Fibroblast of villous mesenchyme (primary cell): ENCODE data around the gene TOLLIP. TPM values are rescaled to one million over a fixed set of nuclear protein-coding genes. Genes with fewer than 3 reads are reported as not detected.
"Not testable (repeated sequence)": the region's sequence is repeated elsewhere in the genome, so short reads cannot be mapped to it uniquely, and the experiment has no call there.

ENCODE experiments used
- DNase-seq: peaks from one replicate; pipeline ENCODE4 v3.0.0-alpha.2; 2010; ENCODE audit warnings: low read depth
- H3K4me3 ChIP-seq: 2 replicates; pipeline ENCODE4 v1.5.1; 2011; ENCODE audit warnings: low read depth, mild to moderate bottlenecking, low read length
- total RNA-seq: library from RNA; depleted of rRNA; stranded (reverse); fragments of >200 nt; gene quantifications from 2 replicates; pipeline ENCODE4 v1.2.3, GENCODE V29; 2012
- TF ChIP-seq, protein P1 (sequence below): IDR thresholded peaks from 2 replicates; pipeline ENCODE4 v1.5.1; 2012; ENCODE audit warnings: low read depth, mild to moderate bottlenecking, low read length; ENCODE audit not compliant: insufficient read depth

Gene TOLLIP
- total RNA-seq: 27.2 and 29.3 TPM in 2 replicates

GRCh38 chr11:1309498-1310317 is at the start of gene TOLLIP:
TOLLIP (minus strand) TSS chr11:1309632; CDS start chr11:1309498, 134 bp downstream.
- DNase-seq: peak; percentile 92
- TF ChIP-seq, protein P1, sequence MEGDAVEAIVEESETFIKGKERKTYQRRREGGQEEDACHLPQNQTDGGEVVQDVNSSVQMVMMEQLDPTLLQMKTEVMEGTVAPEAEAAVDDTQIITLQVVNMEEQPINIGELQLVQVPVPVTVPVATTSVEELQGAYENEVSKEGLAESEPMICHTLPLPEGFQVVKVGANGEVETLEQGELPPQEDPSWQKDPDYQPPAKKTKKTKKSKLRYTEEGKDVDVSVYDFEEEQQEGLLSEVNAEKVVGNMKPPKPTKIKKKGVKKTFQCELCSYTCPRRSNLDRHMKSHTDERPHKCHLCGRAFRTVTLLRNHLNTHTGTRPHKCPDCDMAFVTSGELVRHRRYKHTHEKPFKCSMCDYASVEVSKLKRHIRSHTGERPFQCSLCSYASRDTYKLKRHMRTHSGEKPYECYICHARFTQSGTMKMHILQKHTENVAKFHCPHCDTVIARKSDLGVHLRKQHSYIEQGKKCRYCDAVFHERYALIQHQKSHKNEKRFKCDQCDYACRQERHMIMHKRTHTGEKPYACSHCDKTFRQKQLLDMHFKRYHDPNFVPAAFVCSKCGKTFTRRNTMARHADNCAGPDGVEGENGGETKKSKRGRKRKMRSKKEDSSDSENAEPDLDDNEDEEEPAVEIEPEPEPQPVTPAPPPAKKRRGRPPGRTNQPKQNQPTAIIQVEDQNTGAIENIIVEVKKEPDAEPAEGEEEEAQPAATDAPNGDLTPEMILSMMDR: peak; percentile 16
- peak within 1 kb of the TSS; percentile 75 for H3K4me3 ChIP-seq

- not testable (repeated sequence) for H3K4me3 ChIP-seq, DNase-seq
Observed at GRCh38 chr11:1358931-1359330, 49.5 kb upstream of the TOLLIP start.

- no peak overlapping the region for H3K4me3 ChIP-seq
- peak; percentile 28 for DNase-seq
- TF ChIP-seq, protein P1: no peak
Observed at GRCh38 chr11:1358286-1358685, 48.9 kb upstream of the TOLLIP start.

DNA sequence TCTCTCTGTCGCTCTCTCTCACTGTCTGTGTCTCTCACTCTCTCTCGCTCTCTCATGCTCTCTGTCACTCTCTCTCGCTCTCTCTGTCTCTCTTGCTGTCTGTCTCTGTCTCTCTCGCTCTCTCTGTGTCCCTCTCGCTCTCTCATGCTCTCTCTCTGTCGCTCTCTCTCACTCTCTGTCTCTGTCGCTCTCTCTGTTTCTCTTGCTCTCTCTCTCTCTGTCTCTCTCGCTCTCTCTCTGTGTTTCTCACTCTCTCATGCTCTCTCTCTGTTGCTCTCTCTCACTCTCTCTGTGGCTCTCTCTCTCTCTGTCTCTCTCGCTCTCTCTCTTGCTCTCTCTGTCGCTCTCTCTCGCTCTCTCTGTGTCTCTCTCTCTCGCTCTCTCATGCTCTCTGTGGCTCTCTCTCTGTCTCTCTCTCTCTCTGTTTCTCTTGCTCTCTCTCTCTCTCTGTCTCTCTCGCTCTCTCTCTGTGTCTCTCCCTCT is 47.1 kb upstream of the TOLLIP start:
- H3K4me3 ChIP-seq: no peak overlapping the region
- TF ChIP-seq, protein P1: no peak
- DNase-seq: no peak

DNA sequence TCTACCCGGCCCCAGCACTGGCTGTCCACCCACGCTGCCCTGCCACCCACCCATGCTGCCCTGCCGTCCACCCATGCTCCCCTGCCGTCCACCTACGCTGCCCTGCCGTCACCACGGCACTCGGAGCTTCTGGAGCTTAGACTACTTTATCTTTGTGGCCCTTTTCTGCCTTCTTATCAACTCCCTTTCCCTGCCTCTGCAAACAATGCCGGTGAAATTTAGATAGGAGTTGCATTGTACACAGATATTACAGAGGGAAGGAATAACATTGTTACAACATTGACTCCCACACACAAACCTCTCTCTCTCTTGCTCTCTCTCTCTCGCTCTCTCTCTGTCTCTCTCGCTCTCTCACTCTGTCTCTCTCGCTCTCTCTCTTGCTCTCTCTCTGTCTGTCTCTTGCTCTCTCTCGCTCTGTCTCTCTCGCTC is 46.6 kb upstream of the TOLLIP start:
- no peak overlapping the region for H3K4me3 ChIP-seq
- DNase-seq: no peak
- TF ChIP-seq, protein P1: no peak

DNA sequence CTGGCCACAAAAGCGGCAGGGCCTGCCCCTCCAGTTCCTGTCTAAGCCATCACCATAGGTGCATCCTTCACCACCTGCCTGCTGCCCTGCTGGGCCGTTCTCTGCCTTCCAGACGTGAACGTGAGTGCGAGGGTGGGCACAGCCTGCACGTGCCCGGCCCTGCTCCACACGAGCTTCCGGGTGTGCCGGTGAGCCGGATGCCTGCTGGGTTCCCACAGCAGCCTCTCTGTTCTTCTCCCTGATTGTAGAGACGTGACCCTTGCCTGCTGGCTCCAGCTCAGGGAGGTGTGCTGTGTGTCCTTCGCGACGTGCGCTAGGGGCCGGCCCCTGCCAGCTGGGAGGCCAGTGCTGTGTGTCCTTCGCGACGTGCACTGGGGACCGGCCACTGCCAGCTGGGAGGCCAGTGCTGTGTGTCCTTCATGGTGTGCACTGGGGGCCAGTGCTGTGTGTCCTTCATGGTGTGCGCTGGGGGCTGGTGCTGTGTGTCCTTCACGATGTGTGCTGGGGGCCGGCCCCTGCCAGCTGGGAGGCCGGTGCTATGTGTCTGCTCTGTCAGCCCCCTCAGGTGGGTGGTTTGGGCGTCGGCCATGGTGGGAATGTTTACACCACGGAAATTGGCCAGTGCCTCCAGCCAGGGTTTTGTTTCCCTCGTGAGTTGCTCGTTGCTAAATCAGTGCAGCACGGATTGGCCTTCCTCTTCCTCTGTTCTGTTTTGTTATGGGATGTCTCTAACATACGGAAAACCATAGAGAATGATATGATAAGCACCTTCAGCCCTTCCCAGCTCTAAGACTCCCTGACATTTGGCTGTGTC is 44.9 kb upstream of the TOLLIP start:
- DNase-seq: no peak

More for the DNA sequence above, 44.9 kb upstream of the TOLLIP start:
- no peak overlapping the region for H3K4me3 ChIP-seq
- TF ChIP-seq, protein P1: no peak
